ENCODE results near the gene ENC1. TPM values are rescaled to one million over a fixed set of nuclear protein-coding genes. Genes with fewer than 3 reads are reported as not detected.

The ENC1 gene
- total and polyA plus RNA-seq, 2 of the 4 experiments (the other 2 are of a cell fraction), result 25.6 to 70.8 TPM

DNA sequence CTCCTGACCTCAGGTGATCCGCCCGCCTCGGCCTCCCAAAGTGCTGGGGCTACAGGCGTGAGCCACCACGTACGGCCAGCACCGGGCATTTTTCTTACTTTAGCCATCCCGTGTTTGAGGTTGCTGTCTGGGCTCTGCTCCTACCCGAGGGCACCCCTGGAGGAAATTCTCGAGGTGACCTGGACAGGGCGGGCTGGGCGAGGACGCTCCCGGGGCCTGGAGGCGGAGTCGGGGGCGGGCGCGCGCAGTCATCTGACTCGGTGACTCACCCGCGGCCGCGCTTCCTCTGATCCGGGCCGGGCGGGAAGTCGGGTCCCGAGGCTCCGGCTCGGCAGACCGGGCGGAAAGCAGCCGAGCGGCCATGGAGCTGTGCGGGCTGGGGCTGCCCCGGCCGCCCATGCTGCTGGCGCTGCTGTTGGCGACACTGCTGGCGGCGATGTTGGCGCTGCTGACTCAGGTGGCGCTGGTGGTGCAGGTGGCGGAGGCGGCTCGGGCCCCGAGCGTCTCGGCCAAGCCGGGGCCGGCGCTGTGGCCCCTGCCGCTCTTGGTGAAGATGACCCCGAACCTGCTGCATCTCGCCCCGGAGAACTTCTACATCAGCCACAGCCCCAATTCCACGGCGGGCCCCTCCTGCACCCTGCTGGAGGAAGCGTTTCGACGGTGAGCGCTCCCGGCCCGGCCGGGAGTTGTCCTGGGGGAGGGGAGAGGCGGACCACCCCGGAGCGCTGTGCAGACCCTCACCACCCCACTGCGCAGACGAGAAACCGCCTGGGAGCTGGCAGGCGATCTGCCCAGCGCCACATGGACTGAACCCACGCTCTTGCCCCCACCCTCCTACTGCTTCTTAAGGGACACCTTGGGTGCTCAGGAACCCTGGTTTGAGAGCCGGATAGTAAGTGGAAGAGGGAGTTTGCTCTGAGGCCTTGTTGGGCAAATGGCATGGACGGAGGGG is 44.6 kb upstream of the ENC1 start, which contains the start of gene HEXB:
Gene HEXB (plus strand): TSS at position 334 of the 952 bp plus-strand sequence. CDS start 28 bp downstream, at position 362.
- POLR2A ChIA-PET (ENCODE audit: unreplicated experiment), result no interaction called here
- in situ Hi-C loops (cut with MboI; ENCODE audit: low sequenced_read_pairs), result no loop called here
- WGBS, 2 experiments (ENCODE audit: extremely low coverage in 2 of 2, insufficient read length in 1 of 2), result 0% methylated on average over 14 of the region's 78 CpGs; no CpG with 5 or more reads in 1 of the 2 experiments

More for the DNA sequence above, 44.6 kb upstream of the ENC1 start, which contains the start of gene HEXB:
- H4K91ac ChIP-seq (ENCODE audit: insufficient read depth, low read depth, low read length), result peak within 1 kb of the TSS; percentile 52; the same call in 1 of the 2 replicates
- no peaks in the 10 kb centered on the region for H3K27me3 ChIP-seq (ENCODE audit: control insufficient read depth, insufficient read depth, low read length)
- dilution Hi-C loops (cut with HindIII; ENCODE audit: low sequenced_read_pairs, unreplicated experiment), result no loop called here
- H2AK5ac ChIP-seq (ENCODE audit: low read depth, low read length), result peak within 1 kb of the TSS; percentile 45
- peak within 1 kb of the TSS; percentile 70 for H4K5ac ChIP-seq (ENCODE audit: low read depth, low read length)
- H2BK20ac ChIP-seq (ENCODE audit: low read depth, low read length), result no peak within 1 kb of the TSS
- H3K36me3 ChIP-seq (ENCODE audit: control insufficient read depth, insufficient read depth, low read length), result no peaks in the 10 kb centered on the region
- H2BK120ac ChIP-seq (ENCODE audit: low read depth, low read length), result peak within 1 kb of the TSS; percentile 62
- peak within 1 kb of the TSS; percentile 86 for H3K14ac ChIP-seq (replicated peaks; ENCODE audit: low read depth, low read length)
- peak within 1 kb of the TSS; percentile 76 for H3K9ac ChIP-seq (ENCODE audit: low read depth, low read length)
- peak within 1 kb of the TSS; percentile 96 for H2AK9ac ChIP-seq (replicated peaks; ENCODE audit: low read depth, low read length, poor library complexity)
- intact Hi-C loops (cut with micrococcal nuclease), result loop anchor here (5.0 to 10.0 kb wide), 2 partner anchors 67 to 650 kb away; partner anchors contain the start of gene HMGCR
- CTCF ChIA-PET, result interaction anchor here (1.0 kb wide), 1 partner anchor 8 kb away, joined by 3 read pairs; no protein-coding TSS in a partner anchor
- H3K56ac ChIP-seq (ENCODE audit: extremely low read depth, insufficient read depth, low read length), result peak within 1 kb of the TSS; percentile 61; the same call in 1 of the 2 replicates
- peaks cover 8% of the 10 kb centered on the region for H3K4me1 ChIP-seq (ENCODE audit: control insufficient read depth, insufficient read depth, low read length)
- peak; percentile 56; the same call in 1 of the 2 replicates for TF ChIP-seq MXI1 (IDR thresholded peaks at IDR 0.05; ENCODE audit: borderline replicate concordance, low read depth, low read length)
- TF ChIP-seq FOS (IDR thresholded peaks at IDR 0.05; ENCODE audit: low read depth, low read length), result peak; percentile 72
- TF ChIP-seq CTCF (conservative IDR thresholded peaks at IDR 0.05; ENCODE audit: low read depth, low read length), result 0 out of 2 replicates have a peak, but pooled peaks have one; percentile 4
- no peak for TF ChIP-seq ELK1 (IDR thresholded peaks at IDR 0.05; ENCODE audit: borderline replicate concordance, low read depth, low read length)
- peak; percentile 90 for TF ChIP-seq POLR2A (IDR thresholded peaks at IDR 0.05; ENCODE audit: low read depth, low read length)
- TF ChIP-seq USF2 (IDR thresholded peaks at IDR 0.05; ENCODE audit: low read depth, low read length), result peak; percentile 80
- TF ChIP-seq RFX5 (IDR thresholded peaks at IDR 0.05; ENCODE audit: low read depth, low read length), result no peak
- TF ChIP-seq RCOR1 (IDR thresholded peaks at IDR 0.05; ENCODE audit: insufficient replicate concordance, low read length), result no peak
- H2BK15ac ChIP-seq (ENCODE audit: low read depth, low read length), result peak within 1 kb of the TSS; percentile 26; the same call in 1 of the 3 replicates
- peak within 1 kb of the TSS in 1 of 2 experiments; percentile 90; a peak in 3 of 4 replicates for H4K8ac ChIP-seq (ENCODE audit: low read depth in 2 of 2, low read length in 2 of 2)
- peak within 1 kb of the TSS; percentile 90 for H3K4me3 ChIP-seq (ENCODE audit: insufficient read depth, low read depth, low read length)
- H3K27ac ChIP-seq (ENCODE audit: insufficient read depth, low read length), result peak within 1 kb of the TSS; percentile 73
- H3K4ac ChIP-seq (ENCODE audit: low read depth, low read length), result peak within 1 kb of the TSS; percentile 78
- peak within 1 kb of the TSS; percentile 91 for H2AFZ ChIP-seq (replicated peaks; ENCODE audit: low read length, poor library complexity)
- peak within 1 kb of the TSS; percentile 75 for H3K23ac ChIP-seq (ENCODE audit: low read depth, low read length)
- H3K9me3 ChIP-seq (ENCODE audit: control insufficient read depth, insufficient read depth, low read length), result no peaks in the 10 kb centered on the region
- H2BK5ac ChIP-seq (ENCODE audit: low read depth, low read length, poor library complexity, severe bottlenecking), result peak within 1 kb of the TSS; percentile 65
- DNase-seq (peak; percentile 76), ATAC-seq (ENCODE audit: low read depth) (peak; percentile 94)
- H3K18ac ChIP-seq (ENCODE audit: low read depth, low read length), result no peak within 1 kb of the TSS; the same call in 1 of the 2 replicates
- peaks cover 13% of the 10 kb centered on the region for H3K9me1 ChIP-seq (ENCODE audit: insufficient read depth, low read length)
- H3K79me1 ChIP-seq (ENCODE audit: low read depth in 1 of 2, low read length in 2 of 2), result peaks cover 20 to 37% of the 10 kb centered on the region in 2 experiments
- no TSS peak for BruUV-seq (replicated peaks)
- H3K4me2 ChIP-seq (ENCODE audit: low read depth, low read length), result peak within 1 kb of the TSS; percentile 90
- H4K20me1 ChIP-seq (ENCODE audit: insufficient read depth, low read length), result peaks cover 21% of the 10 kb centered on the region

Measured in IMR-90 (cell line).